Cardiac septum (tissue), 1 donor: ENCODE measurements around the gene EPB41L4B. TPM values are rescaled to one million over a fixed set of nuclear protein-coding genes. Genes with fewer than 3 reads are reported as not detected.

Experiments
- DNase-seq: peaks from one replicate; pipeline ENCODE4 v3.0.0-alpha.2; 2020; ENCODE audit warnings: low spot score
- intact Hi-C: fragments of 100-400 bp; cut with DNase I; formaldehyde crosslinking; loops from one replicate; pipeline ENCODE4 v1.14.0; 2022
- total RNA-seq: library from RNA; stranded (reverse); fragmentation: NEBNext Ultra II Directional; extraction: Animal tissue kit (Norgen Biotek cat#: 25700); gene quantifications from one replicate; pipeline ENCODE4 v1.2.1, GENCODE V29; 2021
- donor health status: DM: no; HTN: no; CAD: no.

EPB41L4B gene
- total RNA-seq, 1 donor from 2014 or later, result 1.5 TPM

GRCh38 chr9:109251080-109251775, 69.6 kb downstream of the EPB41L4B start:
- intact Hi-C loops, result no loop called here
- DNase-seq, result no peak

GRCh38 chr9:109250771-109251079, 70.1 kb downstream of the EPB41L4B start:
- no peak for DNase-seq
- intact Hi-C loops, result no loop called here

DNA sequence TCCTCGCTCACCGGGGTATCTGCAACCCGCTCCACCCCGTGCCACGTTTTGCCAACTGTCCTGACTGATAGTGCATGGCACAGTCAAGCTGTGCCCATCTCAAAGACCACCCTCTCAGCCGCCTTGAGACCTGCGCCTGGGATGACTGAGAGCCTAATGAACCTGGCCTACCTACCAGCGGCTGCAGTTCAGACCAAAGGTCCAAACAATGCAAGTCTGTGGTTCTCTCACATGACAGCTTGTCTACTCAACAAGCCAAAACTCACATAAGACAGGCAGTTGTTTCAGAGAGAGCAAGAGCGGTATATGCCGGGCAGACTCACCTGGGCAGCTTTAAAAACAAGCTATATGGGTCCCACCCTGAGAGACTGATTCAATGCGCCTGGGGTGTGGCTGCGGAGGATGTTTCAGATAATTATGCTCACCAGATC, 70.5 kb downstream of the EPB41L4B start:
- intact Hi-C loops, result no loop called here
- DNase-seq, result no peak

- intact Hi-C loops, result loop anchor here (10.0 kb wide), 1 partner anchor 265 kb away; no protein-coding TSS in a partner anchor
- DNase-seq, result no peak
Measured at GRCh38 chr9:109249615-109250014, 71.2 kb downstream of the EPB41L4B start.

DNA sequence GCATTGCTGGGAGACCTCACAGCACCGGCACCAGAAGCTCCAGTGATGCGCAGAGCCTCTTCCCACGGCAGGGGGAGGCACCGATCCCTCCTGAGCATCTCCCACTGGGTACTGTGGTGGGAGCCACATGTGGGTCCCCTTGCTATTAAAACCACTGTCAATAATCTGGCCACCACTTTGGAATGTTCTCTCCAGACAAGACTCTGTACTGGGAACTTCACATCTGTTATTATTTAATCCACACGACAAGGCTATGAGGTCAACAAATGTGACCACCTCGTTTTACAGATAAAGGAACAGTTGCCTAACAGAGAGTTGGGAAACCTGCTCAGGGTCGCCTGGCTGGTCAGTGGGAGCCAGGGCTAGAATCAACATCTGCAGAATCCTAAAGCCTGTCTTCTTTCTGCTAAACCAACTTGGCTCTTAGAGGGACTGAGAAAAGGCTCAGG, 72.7 kb downstream of the EPB41L4B start:
- DNase-seq, result no peak
- intact Hi-C loops, result loop anchor here (10.0 kb wide), 1 partner anchor 267 kb away; no protein-coding TSS in a partner anchor

DNA sequence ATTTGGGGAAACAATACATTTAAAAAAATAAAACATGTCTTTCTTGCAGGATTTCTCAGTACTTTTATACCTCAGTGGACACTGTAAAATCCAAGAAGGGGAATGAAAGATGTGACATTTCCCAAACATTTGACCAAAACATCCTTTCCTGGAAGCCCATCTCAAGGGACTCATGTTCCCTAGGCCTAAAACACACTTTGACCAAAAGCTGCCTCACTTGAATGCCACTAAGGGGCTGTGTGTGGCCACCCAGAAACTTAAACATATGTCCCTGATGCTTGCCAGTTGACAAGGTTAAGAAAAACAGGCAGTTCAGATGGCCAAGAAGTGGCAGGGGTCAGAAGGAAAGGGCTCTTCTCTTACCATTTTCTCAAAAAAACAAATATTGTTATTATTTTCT, 73.6 kb downstream of the EPB41L4B start:
- intact Hi-C loops, result loop anchor here (10.0 kb wide), 1 partner anchor 268 kb away; no protein-coding TSS in a partner anchor
- no peak for DNase-seq

- intact Hi-C loops, result loop anchor here (10.0 kb wide), 1 partner anchor 268 kb away; no protein-coding TSS in a partner anchor
- no peak for DNase-seq
Measured at GRCh38 chr9:109246533-109246932, 74.3 kb downstream of the EPB41L4B start.

GRCh38 chr9:109245310-109245897, 75.5 kb downstream of the EPB41L4B start:
- intact Hi-C loops, result loop anchor here (2.0 to 10.0 kb wide), 2 partner anchors 75 to 269 kb away; partner anchors contain the start of gene EPB41L4B
- no peak for DNase-seq

DNA sequence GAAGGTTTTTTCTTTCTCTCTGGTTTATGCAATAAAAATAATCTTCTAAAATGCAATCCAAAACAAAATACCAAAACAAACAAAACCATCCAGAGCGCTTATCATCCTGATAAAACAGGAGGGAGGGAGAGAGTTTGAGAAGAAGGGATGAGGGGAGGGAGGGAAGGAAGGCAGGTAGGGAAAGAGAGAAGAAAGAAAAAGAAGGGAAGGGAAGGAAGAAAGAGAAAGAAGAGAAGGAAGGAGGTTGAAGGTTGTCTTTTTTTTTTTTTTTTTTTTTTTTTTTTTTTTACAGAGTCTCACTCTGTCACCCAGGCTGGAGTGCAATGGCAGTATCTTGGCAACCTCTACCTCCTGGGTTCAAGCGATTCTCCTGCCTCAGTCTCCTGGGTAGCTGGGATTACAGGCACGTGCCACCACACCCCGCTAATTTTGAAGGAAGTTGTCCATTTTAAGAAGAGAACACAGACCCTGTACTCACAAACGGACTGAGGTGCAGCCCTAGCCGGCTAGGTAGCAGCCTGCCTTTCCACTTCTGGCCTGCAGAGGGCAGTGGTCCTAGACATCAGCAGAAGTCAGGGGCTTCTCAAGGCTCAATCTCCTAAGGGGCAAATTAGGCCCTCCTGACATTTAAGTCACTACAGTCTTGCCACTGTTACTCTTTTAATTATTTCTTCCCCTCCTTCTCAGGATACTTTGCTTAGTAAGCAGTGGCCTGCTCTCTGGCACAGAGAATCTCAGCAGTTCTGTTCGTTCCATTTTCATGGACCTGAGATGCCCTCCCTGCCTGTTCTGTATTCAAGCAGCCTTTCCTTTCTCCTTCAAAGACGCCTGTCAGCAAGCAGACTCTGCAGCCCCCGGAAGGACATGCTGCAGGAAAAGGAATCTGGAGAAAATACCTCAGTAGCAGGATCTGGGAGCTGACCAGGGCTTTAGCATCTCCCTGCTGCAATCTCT, 76.4 kb downstream of the EPB41L4B start:
- intact Hi-C loops, result loop anchor here (2.0 to 10.0 kb wide), 2 partner anchors 76 to 270 kb away; partner anchors contain the start of gene EPB41L4B
- DNase-seq, result no peak

DNA sequence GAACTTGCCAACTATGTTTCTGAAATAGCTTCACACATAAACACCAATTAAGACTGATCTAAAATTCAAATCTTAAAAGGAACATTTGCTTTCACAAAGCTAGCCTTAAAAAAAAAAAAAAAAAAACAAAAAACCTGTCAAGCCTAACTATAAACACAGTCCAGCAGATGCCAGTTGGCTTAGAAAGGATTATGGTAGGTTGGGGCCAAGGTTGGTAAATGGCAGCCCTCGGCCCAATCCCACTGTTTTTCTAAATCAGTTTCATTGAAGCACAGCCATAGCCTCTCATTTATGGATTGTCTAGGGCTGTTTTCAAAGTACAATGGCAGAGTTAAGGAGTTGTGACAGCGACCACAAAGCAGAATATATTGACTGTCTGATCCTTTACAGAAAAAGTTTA, 78.1 kb downstream of the EPB41L4B start:
- intact Hi-C loops, result loop anchor here (10.0 kb wide), 1 partner anchor 272 kb away; no protein-coding TSS in a partner anchor
- DNase-seq, result no peak

GRCh38 chr9:109242014-109242413, 78.8 kb downstream of the EPB41L4B start:
- intact Hi-C loops, result loop anchor here (10.0 kb wide), 1 partner anchor 273 kb away; no protein-coding TSS in a partner anchor

DNA sequence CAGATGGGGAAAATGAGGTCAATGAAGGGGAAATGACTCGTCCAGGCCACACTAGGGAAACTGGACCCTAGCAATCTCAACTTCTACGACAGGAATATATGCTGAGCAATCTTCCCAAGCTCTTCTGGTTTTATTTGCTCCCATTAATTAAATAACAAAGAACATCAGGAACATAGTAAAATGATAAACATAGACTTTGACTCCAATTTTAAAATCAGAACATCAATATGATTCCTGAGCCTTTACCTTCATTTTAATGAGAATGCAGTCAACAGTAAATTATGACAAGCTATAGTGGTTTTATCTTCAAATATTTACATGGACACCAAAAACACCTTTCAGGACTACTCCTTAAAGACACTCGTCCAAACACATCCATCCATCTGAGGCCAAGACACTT, 79.7 kb downstream of the EPB41L4B start:
- intact Hi-C loops, result loop anchor here (10.0 kb wide), 1 partner anchor 274 kb away; no protein-coding TSS in a partner anchor
- DNase-seq, result no peak

More at GRCh38 chr9:109242014-109242413, 78.8 kb downstream of the EPB41L4B start:
- no peak for DNase-seq

DNA sequence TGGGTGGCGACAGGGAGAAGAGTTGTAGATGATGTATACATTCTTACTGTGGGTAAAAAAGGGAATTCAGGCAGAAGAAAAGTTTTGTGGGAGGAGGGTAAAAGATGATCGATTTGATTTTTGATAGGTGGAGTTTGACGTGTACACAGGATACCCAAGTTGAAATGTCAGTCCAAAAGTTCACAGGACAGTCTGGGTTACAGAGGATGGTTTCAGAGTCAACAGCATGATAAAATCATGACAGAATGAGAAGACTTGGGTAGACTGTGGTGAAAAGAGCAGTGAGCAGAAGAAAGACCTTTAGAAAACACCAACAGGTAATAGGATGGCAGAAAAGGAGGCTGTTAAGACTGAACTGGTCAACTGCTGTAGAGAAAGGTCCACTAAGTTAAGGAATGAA, 81.6 kb downstream of the EPB41L4B start:
- intact Hi-C loops, result no loop called here
- DNase-seq, result no peak

DNA sequence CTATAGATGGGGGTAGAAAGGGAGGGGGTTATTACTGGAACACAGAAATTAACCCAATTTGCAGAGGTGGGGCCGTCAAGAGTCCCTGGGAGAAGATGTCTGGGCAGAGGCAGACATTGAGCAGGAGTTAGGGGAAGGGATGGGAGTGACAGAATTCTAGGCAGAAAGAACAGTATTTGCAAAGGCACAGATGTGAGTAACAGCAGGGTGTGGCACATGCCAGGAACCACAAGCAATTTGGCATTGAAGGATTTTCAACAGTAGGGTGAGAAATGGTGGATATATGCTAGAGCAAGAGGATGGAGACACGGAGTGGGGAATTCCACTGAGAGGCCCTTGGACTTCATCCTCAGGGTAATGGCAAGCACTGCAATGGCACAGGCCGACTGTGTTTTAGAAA, 82.2 kb downstream of the EPB41L4B start:
- DNase-seq, result no peak
- intact Hi-C loops, result no loop called here

DNA sequence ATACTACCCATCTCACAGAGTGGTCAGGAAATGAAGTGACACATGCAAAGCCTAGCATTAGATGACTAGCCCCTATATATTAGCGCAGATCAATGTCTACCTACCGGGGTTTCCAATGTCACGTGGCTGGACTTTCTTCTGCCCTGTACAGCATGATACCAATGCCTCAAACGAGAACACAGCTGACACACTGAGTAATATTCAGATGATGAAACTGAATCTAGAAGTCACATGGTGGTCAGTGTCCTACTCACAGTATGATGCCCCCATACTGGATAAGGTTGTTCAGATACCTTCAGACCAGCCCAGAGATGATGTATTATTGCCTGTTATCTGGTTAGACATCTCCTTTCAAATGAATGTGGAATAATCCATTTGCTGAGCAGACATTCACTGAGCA, 82.7 kb downstream of the EPB41L4B start:
- intact Hi-C loops, result no loop called here
- DNase-seq, result no peak

- DNase-seq, result no peak
- intact Hi-C loops, result no loop called here
Measured at GRCh38 chr9:109232449-109233237, 88.2 kb downstream of the EPB41L4B start.

GRCh38 chr9:109231593-109231992, 89.3 kb downstream of the EPB41L4B start:
- DNase-seq, result no peak
- intact Hi-C loops, result no loop called here

DNA sequence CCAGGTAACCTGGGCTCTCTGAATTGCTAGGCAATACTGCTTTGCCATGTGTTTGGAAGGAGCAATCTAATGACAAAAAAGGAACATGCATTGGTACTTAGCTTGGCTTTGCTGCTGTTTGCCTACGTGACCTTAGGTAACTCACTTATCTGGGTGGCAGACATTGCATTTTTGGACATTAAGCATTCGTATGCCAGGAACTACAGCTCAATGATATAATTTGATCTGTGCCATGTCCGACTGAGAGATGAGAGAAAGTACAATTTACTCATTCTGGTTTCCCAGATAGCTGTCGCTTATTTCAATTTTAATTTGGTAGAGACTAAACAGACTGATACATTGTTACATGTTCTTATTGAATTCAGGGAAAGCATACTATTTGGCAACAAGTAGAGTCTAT, 90.6 kb downstream of the EPB41L4B start:
- intact Hi-C loops, result no loop called here
- no peak for DNase-seq

- intact Hi-C loops, result no loop called here
- no peak for DNase-seq
Measured at GRCh38 chr9:109229682-109230081, 91.2 kb downstream of the EPB41L4B start.
